Cerebellar cortex (tissue), 1 donor: Measurements from ENCODE around the gene GPR55.
A peak's percentile ranks its signal among the peaks of the same experiment; 100 is the strongest.
"Not testable (repeated sequence)": the region's sequence is repeated elsewhere in the genome, so short reads cannot be mapped to it uniquely, and the experiment has no call there.

Source experiments
- DNase-seq: peaks from one replicate; pipeline ENCODE4 v3.0.0-alpha.2; 2015; ENCODE audit warnings: low spot score

The GPR55 gene, protein sequence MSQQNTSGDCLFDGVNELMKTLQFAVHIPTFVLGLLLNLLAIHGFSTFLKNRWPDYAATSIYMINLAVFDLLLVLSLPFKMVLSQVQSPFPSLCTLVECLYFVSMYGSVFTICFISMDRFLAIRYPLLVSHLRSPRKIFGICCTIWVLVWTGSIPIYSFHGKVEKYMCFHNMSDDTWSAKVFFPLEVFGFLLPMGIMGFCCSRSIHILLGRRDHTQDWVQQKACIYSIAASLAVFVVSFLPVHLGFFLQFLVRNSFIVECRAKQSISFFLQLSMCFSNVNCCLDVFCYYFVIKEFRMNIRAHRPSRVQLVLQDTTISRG

DNA sequence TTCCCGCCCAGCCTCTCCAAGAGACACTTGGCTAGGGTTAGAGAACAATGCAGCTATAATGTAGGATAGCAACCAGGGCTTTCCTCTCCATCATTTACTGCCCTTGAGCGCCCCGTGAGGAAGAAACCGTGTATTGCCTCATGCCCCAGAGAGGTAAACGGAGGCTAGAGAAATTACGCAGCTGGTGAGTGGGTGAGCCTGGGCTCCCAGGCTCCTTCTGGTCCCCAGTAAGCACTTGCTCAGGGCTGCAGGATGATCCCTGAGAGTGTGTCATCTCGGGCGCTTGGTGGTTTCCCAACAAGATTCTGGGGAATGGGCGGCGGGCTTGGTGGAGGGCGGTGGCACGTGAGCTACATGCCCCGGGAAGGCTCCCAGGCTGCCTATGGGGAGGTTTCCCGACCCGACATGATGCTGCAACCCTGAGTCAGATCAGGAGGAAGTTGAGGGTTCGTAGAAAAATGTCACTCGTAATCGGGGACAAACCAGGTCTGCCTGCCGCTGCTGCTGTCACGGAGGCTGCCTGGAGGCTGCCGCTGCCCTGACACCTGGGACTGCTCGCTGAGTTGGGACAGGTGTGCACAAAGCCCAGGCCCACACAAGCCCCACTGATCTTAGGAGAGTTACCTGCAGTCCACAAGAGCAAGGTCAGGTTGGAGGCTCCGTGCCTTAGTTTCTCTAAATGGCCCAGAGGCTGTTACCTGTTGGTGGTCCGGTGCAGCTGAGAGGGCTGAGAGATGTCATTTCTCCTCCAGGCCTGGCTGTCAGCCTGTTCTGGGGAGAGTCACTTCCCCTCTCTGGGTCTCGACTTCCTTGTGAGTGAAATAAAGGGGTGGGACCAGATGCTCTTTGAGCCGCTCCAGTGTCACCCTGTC, at the start of gene GPR55:
Gene GPR55, minus strand, starts transcription at position 773 of the 872 bp plus-strand sequence. CDS start 14,280 bp downstream, outside the sequence.
- peak; percentile 16 for DNase-seq

DNA sequence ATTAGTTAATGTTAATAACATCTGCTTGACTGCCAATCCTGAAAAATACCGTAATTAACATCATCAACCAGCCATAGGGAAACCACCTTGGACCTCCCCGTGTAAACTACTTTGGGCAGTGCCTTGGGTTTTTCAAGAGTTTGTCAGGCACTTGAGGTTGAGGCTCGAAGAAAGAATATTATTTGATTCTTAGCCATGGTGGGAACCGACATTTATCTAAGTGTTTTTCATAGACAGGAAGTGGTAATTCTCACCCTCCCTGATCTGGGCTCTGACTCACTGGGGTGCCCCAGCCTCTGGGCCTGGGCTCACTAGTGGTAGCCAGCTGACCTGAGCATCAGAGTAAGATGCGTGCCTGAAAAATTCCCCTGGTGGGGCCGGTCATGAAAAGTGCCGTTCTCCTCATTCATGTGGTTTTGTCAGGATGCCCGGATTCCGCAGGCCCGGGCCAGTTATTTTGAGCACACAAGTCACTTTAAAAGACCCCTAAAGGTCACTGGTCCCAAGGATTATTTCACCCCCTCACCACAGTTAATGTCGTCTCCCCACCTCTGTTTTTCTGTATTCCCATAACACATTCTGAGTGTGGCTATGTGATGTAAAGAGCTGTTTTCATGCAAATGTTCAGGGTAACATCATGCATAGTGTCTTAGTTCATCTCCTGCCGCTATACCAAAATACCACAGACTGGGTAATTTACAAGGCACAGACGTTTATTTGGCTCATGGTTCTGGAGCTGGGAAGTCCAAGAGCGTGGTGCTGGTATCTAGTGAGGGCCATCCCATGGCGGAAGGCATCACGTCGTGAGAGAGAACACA, 49.3 kb upstream of the GPR55 start:
- no peak for DNase-seq

DNA sequence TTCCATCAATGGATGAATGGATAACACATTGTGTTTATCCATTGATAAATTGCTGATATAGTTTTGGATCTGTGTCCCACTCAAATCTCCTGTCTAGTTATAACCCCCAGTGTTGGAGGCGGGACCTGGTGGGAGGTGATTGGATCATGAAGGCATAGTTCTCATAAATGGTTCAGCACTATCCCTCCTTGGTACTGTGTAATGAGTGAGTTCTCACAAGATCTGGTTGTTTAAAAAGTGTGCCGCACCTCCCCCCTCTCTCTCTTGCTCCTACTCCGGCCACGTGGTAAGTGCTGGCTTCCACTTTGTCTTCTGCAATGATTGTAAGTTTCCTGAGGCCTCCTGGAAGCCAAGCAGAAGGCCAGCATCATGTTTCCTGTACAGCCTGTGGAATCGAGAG, 47.0 kb upstream of the GPR55 start:
- no peak for DNase-seq

DNA sequence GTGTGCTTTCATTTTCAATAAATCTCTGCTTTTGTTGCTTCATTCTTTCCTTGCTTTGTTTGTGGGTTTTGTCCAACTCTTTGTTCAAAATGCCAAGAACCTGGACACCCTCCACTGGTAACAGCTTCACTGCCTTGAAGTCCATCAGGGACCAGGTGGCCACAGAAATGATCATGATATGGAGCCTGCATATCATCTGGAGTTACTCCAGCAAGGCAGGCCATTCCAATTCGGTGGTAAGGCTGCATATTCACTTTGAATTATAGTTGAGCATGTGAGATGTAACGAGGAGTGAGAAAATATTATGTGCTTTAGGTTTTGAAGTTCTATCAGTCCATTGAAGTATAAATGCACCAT, 44.6 kb upstream of the GPR55 start:
- DNase-seq, result no peak

DNA sequence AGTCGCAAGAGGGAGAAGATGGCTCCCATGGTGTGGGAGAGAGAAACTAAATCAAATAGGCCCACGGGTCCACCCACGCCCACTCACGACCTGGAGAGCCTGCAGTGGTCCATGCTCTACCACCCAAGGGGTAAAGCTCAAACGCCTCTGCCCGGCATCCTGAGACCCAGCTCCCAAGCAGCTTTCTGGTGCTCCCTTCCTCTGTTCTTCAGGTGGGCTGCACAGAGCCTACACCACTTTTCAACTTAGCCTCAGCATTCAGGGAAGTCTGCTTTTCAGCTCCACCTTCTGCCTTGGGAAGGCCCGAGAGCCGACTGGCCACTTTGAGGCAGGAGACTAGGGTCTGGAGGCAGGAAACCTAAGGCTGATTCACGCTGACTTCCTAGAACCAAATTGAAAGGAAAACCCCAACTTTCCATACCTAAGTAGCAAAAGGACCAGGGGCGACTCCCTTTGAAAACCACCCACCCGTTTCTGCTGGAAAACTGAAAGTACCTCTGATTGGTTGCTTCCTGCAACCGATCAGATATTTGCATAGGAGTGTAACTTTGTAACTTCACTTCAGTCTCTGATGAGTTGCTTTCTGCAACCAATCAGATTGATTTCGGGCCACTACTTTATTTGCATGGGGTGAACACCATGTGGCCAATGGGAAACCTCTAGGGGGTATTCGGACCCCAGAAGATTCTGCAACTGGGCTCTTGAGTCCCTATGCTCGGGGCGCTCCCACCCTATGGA, 44.0 kb upstream of the GPR55 start:
- DNase-seq, result no peak

DNA sequence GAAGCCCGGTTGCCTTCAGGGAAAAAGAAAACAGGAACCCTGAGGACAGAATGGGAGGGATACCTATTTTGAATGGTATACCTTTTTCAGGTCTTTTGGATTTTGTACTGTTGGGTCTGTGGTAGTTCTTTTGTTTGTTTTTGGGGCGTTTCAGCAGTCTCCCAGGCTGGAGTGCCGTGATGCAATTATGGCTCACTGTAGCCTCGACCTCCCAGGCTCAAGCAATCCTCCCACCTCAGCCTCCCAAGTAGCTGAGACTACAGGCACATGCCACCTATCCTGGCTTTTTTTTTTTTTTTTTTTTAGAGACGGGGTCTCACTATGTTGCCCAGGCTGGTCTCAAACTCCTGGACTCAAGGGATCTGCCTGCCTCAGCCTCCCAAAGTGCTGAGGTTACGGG, 43.3 kb upstream of the GPR55 start:
- DNase-seq, result not testable (repeated sequence)

DNA sequence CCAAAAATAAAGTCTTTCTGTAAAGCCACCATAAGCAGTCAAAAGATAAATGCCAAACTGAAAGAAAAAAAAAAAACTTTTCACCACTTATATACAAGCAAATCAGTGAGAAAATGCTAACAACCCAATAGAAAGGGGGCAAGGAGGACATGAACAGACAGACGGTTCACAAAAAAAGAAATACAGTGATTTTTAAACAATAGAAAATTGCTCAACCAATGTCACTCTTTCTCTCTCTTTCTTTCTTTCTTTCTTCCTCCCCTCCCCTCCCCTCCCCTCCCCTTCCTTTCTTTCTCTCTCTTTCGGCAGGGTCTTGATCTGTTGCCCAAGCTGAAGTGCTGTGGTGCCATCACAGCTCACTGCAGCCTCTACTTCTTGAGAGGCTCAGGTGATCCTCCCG, 42.1 kb upstream of the GPR55 start:
- no peak for DNase-seq

DNA sequence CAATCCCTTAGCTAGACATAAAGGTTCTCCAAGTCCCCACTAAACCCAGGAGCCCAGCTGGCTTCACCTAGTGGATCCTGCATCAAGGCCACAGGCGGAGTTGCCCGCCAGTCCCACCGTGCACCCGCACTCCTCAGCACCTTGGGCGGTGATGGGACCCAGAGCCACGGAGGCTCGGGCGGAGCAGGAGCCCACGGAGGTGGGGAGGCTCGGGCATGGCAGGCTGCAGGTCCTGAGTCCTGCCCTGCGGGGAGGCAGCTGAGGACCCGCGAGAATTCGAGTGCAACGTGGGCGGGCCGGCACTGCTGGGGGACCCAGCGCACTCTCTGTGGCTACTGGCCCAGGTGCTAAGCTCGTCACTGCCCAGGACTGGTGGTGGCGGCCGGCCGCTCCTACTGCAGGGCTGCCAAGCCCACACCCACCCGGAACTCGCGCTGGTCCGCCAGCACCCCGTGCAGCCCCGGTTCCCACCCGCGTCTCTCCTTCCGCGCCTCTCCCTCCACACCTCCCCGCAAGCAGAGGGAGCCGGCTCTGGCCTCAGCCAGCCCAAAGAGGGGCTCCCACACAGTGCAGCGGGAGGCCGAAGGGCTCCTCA, 39.2 kb upstream of the GPR55 start:
- DNase-seq, result no peak

DNA sequence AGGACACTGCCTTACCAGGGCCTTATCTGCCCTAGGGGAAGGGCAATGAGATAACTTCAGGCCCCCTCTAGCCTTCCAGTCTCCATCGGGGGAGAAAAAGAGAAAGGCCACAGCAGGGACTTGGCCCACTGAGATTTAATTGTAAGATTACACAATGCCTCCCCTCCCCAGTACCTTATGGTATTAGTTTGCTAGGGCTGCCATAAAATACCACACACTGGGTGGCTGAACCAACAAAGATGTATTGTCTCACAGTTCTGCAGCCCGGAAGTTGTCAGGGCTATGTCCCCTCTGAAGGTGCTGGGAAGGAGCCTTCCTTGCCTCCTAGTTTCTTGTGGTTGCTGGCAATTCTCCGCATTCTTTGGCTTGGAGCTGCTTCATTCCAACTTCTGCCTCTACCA, 36.0 kb upstream of the GPR55 start:
- DNase-seq, result no peak

DNA sequence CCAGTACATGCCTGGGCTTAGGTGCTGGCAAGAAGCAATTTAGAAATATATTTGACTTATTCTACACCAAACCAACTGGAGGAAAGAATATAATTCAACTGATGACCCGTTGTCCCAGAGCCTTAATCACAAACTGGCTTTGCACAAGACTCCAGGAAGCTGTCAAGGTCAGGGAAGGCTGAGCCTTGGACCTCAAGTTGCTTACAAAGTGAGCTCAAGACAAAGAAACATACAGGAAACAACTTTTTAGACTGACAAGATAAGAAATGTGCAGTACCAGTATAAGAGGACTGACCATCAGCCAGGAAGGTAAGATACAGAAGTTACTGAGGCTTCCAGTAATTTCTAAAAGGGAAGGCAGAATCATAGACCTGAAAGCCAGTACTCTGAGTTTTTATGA, 35.0 kb upstream of the GPR55 start:
- no peak for DNase-seq

DNA sequence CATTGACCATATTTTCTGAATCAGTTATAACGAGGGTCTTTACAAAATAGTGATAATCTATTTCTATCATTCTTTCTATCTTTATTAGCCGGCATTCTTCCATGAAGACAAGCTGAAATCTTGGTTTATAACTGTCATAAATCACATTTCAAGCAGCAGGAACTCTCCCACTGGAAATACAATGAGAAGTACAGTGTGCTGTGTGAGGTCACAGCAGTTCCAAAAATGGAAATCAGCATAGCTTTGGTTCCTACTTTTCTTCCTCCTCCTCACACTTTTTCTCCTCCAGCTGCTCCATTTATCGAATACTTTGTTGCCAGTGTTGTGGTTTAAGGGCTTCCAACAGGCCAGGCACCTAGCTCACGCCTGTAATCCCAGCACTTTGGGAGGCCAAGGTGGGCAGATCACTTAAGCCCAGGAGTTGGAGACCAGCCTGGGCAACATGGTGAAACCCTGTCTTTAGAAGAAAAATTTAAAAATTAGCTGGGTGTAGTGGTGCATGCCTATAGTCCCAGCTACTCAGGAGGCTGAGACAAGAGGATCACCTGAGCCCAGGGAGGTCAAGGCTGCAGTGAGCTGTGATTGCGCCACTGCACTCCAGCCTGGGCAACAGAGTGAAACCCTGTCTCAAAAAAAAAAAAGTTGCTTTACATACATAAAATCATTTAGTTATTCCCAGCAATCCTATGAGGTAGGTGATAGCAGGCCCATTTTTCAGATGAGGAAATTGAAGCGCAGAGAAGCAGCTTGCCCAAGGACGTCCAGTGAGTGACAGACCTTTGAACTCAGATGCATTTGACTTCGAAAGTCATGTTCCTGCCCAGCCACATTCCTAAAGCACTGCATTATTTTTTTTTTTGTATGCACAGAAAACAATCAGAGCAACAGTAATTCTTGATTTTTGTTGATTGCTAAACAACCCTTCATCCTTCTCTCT, 34.0 kb upstream of the GPR55 start:
- no peak for DNase-seq

DNA sequence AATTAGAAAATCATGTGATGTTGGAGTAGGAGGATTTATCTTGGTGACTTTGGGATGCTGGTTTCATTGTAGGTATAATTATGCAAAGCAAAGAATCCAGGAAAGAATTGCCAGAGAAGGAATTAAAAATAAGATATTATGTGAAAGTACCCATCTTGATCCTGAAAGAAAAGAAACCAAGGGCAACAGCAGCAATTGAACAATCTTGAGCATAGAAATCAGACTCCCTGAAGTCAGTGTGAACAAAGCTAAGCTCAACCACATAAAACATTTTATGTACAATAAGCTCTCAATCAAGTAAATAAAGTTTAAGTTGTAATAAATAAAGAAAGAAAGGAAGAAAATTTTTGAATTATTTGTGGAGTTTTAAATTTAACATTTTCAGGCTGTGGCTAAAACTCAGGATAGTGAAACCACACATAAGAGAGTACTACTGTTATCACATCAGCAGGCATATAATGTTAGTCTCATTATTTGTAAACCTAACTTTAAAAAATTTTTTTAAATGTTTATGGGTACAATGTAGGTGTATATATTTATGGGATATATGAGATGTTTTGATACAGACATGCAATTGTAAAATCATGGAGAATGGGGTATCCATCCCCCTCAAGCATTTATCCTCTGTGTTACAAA, 32.8 kb upstream of the GPR55 start:
- DNase-seq, result no peak

DNA sequence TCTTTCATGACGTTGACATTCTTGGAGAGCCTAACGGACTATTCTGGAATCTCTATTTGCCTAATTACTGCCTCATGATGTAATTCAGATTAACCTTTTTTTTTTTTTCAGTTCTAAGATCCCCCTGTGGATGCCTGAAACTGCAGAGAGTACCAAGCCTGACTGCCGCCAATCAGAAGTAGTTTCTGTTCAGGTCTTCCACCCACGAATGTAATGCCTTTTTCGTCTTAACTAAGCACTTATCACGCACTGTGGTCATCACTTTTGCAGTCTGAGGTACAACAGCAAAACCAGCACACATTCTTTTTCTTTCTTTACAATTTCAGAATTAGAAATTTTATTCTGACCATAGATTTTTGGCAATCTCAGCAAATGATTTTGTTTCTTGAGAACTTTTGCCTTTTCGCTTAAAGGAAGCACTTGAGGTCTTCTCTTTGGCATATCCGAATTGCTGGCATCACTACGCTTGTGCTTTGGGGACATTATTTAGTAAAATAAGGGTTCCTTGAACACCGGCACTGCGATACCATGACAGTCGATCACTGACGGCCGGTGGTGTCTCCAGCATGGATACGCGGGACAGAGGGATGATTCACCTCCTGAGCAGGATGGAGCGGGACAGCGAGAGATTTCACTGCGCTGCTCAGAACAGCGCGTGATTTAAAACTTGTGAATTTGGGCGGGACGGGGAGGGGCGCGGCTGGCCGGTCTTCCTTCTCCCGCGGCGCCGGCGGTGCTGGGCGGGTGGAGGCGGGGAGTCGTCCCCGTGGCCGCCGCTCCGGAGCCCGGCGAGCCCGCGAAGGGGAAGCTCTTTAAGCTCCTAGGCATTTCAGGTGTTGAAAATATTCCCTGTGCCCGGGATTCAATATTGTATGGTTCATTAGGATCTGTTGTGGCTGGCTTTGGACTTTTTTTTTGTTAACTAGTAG, 32.0 kb upstream of the GPR55 start:
- DNase-seq, result peak; percentile 4

DNA sequence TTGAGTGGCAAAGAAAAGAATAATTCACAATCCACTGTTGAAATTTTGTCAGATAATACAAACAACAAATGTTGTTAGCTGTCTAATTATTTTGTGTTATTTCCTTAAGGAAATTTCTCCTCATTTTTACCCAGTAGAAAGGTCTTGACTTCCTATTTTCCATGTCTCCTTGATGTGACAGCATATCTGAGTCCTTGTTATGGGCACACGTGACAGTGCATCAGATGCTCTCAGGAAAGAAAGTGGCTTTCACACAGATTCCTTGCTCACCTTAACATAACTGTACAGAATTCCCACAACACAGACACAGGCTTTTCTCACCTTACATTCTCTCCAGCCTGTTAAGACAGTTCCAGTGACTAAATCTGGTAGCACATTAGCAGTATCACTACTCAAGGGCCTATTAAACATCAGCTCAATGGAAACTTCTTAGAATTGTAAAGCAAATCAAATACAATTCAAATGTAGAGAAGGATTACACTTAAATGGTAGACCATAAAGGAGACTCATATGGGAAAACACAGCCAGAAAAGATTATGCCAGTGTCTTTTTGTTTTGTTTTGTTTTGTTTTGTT, 30.2 kb upstream of the GPR55 start:
- no peak for DNase-seq

DNA sequence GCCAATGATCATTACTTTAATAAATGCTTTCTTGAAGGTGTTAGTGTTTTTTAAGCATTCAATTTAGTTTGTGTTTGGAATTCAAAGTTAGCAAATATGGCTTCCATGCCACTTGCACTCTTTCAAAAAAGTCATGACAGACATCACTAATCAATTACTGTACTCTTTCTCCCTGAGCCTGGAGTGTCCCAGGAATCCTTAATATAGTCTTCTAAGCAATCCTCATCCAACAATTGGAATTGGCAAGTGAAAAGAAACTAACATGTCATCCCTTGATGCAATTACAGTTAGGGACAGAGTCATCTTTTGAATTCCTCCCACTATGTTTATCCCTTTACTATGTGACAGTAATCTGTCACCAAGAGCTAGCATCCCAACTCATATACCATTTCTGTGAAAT, 29.7 kb upstream of the GPR55 start:
- no peak for DNase-seq

DNA sequence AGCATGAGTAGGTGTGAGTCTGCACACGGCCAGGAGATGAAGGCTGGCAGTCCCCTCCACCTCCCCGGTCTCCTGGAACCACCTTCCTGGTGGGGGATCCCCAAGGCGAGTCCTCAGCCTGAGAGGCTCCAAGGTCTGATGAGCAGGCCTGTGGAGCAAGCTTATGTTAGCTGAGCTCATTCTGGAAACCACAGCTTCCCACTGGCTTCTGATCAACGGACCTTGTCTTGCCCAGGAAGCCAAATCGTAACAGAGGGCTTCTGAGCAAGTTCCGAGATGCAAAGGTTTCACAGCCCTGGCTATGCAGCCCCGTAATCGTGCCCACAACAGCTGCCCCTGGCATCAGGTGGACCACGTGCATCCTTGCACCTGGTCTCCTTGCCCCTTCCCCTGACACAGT, 28.8 kb upstream of the GPR55 start:
- DNase-seq, result no peak

DNA sequence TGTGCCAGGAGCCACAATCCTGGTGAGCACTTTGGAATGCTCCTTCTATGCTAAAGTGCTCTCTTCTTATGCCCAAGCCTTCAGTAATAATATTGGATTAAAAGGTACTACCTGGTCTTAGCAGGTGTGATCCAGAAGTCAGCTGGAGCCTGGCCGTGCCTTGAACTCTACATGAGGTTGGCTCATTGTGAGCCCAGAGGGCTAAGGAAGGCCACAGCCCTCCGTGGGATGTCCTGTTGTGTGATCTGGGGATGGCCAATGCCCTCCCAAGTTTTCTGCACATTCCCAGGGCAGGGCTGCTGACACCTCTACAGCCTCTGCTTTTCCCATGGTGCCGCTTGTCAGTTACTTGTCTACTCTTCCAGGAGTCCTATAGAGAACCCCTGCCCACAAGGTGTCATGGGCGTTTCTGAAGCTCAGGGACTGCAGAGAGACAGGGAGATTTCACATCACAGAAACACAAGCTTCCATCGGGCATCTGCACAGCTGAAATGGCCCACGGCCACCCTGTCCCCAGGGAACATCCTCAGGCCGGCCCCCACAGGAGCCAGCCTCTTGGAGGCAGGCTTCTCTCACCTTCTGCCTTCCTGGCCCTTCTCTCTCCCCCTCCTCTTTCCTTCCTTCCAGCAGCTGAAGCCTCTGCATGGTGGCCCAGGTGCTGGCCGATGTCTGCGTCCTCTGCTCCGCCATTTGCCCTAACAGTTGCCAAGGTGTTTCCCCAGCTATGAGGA, 27.3 kb upstream of the GPR55 start:
- DNase-seq, result no peak

DNA sequence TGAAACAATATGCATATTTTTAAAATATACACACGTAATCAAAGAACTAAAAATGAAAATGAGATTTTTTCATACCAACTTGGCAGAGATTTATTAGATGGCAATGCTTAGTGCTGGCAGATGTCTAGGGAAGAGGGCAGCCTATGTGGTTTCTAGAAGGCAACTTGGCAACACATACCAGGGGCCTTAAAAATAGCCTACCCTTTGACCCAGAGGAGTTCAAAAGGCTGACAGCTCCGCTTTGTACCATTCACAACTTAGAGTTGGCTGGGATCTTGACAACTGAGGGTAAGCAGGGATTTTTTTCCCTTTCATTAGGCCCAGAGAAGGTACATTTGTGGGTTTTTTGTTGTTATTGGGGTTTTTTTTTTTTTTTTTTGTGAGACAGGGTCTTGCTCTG, 26.4 kb upstream of the GPR55 start:
- no peak for DNase-seq
